HG03108 (cell line): ENCODE data around the gene IRAK2.

Source experiments
- ATAC-seq: cut with Tn5 transposase; IDR thresholded peaks from one replicate; pipeline ENCODE4 v1.9.1; 2021; ENCODE audit warnings: moderate library complexity; ENCODE audit not compliant: unreplicated experiment

Gene IRAK2

GRCh38 chr3:10219737-10220136 lies 55.0 kb downstream of the IRAK2 start:
- no peak for ATAC-seq

GRCh38 chr3:10223676-10224639 lies 59.2 kb downstream of the IRAK2 start:
- peak; percentile 60 for ATAC-seq

GRCh38 chr3:10224794-10225665 lies 60.3 kb downstream of the IRAK2 start:
- peak; percentile 35 for ATAC-seq

- ATAC-seq = no peak
Observed at GRCh38 chr3:10226293-10226692, 61.6 kb downstream of the IRAK2 start.

- no peak for ATAC-seq
Observed at GRCh38 chr3:10228248-10228950, 63.7 kb downstream of the IRAK2 start.

- no peak for ATAC-seq
Observed at GRCh38 chr3:10229576-10229975, 64.9 kb downstream of the IRAK2 start.

- no peak for ATAC-seq
Observed at GRCh38 chr3:10232137-10232536, 67.4 kb downstream of the IRAK2 start.

GRCh38 chr3:10233988-10234387 lies 69.3 kb downstream of the IRAK2 start:
- no peak for ATAC-seq

GRCh38 chr3:10234526-10235230 lies 70.0 kb downstream of the IRAK2 start:
- ATAC-seq = no peak

- no peak for ATAC-seq
Observed at GRCh38 chr3:10235551-10235950, 70.8 kb downstream of the IRAK2 start.

GRCh38 chr3:10238345-10239183 lies 73.8 kb downstream of the IRAK2 start:
- ATAC-seq = no peak

- no peak for ATAC-seq
Observed at GRCh38 chr3:10240799-10241198, 76.1 kb downstream of the IRAK2 start.

- ATAC-seq = peak; percentile 57
Observed at GRCh38 chr3:10242182-10243065, 77.7 kb downstream of the IRAK2 start.

- ATAC-seq = no peak
Observed at GRCh38 chr3:10244009-10244408, 79.3 kb downstream of the IRAK2 start.

GRCh38 chr3:10245081-10245712 lies 80.5 kb downstream of the IRAK2 start:
- ATAC-seq = no peak

- no peak for ATAC-seq
Observed at GRCh38 chr3:10247679-10248183, 83.0 kb downstream of the IRAK2 start.

- peak; percentile 96 for ATAC-seq
Observed at GRCh38 chr3:10248184-10248983, 83.7 kb downstream of the IRAK2 start, which contains the start of gene TATDN2. TATDN2 (plus strand) TSS chr3:10248459; CDS start chr3:10249201, 742 bp downstream.
